D721Med (cell line): ENCODE data around the gene MTMR10.

Experiments used
- DNase-seq: peaks from one replicate; pipeline ENCODE4 v3.0.0; 2011; ENCODE audit warnings: low spot score; ENCODE audit not compliant: insufficient read length
- FAIRE-seq: peaks from 2 replicates; lab custom pipeline; 2011; peaks lifted over from hg19 to GRCh38; lab: Jason Lieb, UNC
- CTCF ChIP-seq: IDR thresholded peaks from 2 replicates; pipeline ENCODE4 v1.5.1; 2012; ENCODE audit warnings: mild to moderate bottlenecking, control low read depth; ENCODE audit not compliant: insufficient read depth; ENCODE audit errors: missing control alignments

Gene MTMR10

GRCh38 chr15:31013863-31014607 lies 22.6 kb upstream of the MTMR10 start:
- no peak for TF ChIP-seq CTCF
- DNase-seq (no peak), FAIRE-seq (no peak)

GRCh38 chr15:31012455-31012854 lies 21.0 kb upstream of the MTMR10 start:
- no peak for DNase-seq
- FAIRE-seq: no peak
- TF ChIP-seq CTCF: no peak

- no peak for TF ChIP-seq CTCF
- DNase-seq (no peak), FAIRE-seq (no peak)
Measured at GRCh38 chr15:31010036-31010435, 18.6 kb upstream of the MTMR10 start.

- FAIRE-seq: no peak
- no peak for DNase-seq
- no peak for TF ChIP-seq CTCF
Measured at GRCh38 chr15:31005660-31006059, 14.2 kb upstream of the MTMR10 start.

GRCh38 chr15:31004220-31004733 lies 12.8 kb upstream of the MTMR10 start:
- TF ChIP-seq CTCF: no peak
- FAIRE-seq (no peak), DNase-seq (no peak)

GRCh38 chr15:31001702-31002101 lies 10.3 kb upstream of the MTMR10 start:
- no peak for DNase-seq
- TF ChIP-seq CTCF: no peak
- no peak for FAIRE-seq

GRCh38 chr15:30999729-31000128 lies 8.3 kb upstream of the MTMR10 start:
- DNase-seq: no peak
- no peak for FAIRE-seq
- no peak for TF ChIP-seq CTCF
